Suppressor macrophage treated with lipopolysaccharide for 1 hour (primary cell): ENCODE data around the gene DDX24.

Experiments used
- DNase-seq, 3 donors: peaks; one replicate each; pipeline ENCODE4 v3.0.0-alpha.2; 2020 to 2022

DDX24 gene, protein sequence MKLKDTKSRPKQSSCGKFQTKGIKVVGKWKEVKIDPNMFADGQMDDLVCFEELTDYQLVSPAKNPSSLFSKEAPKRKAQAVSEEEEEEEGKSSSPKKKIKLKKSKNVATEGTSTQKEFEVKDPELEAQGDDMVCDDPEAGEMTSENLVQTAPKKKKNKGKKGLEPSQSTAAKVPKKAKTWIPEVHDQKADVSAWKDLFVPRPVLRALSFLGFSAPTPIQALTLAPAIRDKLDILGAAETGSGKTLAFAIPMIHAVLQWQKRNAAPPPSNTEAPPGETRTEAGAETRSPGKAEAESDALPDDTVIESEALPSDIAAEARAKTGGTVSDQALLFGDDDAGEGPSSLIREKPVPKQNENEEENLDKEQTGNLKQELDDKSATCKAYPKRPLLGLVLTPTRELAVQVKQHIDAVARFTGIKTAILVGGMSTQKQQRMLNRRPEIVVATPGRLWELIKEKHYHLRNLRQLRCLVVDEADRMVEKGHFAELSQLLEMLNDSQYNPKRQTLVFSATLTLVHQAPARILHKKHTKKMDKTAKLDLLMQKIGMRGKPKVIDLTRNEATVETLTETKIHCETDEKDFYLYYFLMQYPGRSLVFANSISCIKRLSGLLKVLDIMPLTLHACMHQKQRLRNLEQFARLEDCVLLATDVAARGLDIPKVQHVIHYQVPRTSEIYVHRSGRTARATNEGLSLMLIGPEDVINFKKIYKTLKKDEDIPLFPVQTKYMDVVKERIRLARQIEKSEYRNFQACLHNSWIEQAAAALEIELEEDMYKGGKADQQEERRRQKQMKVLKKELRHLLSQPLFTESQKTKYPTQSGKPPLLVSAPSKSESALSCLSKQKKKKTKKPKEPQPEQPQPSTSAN

GRCh38 chr14:94080621-94081385 lies at the start of gene DDX24, which contains the start of gene IFI27L1:
TSS of gene DDX24 (minus strand) at chr14:94081202. CDS start at chr14:94079742, 1,460 bp downstream.
TSS of gene IFI27L1 (plus strand) at chr14:94081310. CDS start at chr14:94096938, 15,628 bp downstream.
- DNase-seq, result peak; percentile 96 to 98 (median 97)

DNA sequence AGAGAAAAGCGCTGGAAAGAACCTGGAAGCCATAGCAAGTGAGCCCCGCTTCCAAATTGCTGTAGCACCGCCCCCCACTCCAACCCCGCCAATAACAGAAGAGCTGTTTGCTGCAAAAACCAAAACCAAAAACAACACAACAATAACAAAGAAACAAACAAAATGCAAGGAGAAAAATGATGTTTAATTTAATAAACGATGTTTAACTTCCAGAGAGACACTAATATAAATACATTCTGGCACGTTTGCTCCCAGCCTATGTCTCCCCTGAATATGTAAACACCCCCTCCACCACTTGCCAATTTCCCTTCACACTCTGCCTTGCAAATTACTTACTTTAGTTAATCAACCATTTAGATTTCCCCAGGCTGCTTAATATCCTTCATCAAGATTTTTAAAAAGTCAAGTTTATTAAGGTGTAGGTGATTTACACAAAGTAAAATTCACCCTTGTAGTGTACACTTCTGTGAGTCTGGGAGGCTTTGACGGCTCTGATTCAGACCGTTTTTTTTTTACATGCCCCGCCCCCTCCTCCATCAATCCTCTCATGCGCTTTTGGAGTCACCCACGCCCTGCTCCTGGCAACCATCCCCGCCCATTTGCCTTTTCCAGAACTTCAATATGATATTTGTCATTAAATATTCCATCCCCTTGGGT lies 48.9 kb upstream of the DDX24 start:
- peak; percentile 76 to 84 (median 83) for DNase-seq

DNA sequence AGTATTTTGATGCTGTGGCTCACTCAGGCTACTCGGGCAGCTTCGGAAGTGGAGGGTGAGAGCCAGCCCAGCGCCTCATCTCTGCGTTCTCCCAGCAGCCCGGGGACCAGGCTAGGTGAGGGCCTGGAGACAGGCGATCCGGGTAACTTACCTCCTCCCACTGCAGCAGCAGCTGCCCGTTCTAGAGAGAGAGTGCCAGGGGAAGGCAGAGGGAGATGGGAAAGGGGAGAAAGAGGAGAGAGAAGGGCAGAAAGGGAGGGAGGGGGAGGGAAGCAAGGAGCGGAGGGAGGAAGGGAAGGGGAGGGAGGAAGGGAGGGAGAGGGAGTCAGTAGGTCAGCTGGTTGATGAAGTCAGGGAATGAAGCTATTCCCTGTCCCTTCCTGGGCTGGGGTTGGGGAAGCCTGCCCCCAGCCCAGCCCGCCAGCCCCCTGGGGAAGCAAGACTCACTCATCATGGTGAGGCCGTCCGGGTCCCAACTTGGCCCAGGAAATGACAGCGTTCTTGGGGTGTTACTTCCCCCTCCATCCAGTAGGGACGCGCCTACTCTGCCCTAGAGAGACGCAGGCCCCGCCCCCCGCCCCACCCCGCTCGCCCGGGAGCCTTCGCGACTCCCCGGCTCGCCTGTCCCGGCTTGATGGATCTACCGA lies 48.2 kb upstream of the DDX24 start, which contains the start of gene IFI27L2:
Gene IFI27L2 (minus strand): TSS at position 494 of the 647 bp plus-strand sequence. CDS start 40 bp downstream, at position 454.
- peak; percentile 83 to 93 (median 88) for DNase-seq

- DNase-seq, result no peak
Measured at GRCh38 chr14:94128216-94128839, 47.3 kb upstream of the DDX24 start.

- no peak for DNase-seq
Measured at GRCh38 chr14:94127330-94127729, 46.3 kb upstream of the DDX24 start.

GRCh38 chr14:94126800-94127199 lies 45.8 kb upstream of the DDX24 start:
- DNase-seq, result no peak

DNA sequence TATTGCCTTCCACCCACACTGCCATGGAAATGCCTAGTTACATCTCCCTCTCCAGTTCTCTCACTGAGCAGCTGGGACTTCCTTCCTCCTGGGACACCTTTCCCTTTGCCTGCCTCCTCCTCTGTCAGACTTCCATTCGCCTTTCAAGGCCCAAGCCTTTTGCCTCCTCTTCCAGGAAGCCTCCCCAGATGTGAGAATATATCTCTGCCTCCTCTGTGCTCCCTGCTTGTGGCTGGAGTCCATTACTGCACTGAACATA lies 45.3 kb upstream of the DDX24 start:
- DNase-seq, result no peak

- DNase-seq, result no peak
Measured at GRCh38 chr14:94125659-94126418, 44.8 kb upstream of the DDX24 start.

DNA sequence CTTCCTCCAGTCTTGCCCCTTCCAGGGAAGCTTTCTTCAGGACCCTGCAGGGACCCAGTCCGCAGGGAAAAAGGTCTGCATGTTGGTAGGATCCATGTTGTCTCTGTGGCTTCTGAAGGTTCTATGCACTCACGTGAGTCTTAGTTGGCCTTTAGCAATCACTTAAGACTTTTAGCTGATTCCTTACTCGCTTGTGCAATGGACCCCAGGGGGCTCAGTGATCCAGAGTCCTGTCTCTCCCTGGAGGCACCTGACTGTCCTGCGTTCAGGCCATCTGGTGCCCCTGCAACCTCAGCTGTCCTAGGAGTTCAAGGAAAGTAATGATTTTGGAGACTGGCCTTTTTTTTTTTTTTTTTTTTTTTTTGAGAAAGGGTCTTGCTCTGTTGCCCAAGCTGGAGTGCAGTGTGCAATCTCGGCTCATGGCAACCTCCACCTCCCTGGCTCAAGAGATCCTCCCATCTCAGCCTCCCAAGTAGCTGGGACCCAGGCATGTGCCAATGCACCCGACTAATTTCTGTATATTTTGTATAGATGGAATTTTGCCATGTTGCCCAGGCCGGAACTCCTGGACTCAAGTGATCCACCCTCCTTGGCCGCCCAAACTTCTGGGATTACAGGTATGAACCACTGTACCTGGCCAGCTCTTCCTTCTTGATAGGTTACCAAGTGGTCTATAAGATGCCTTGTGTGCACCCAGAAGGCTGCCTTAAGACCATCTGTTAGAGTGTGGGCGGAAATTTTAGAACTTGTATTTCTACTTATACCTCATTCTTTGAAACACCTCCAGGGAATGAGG lies 43.8 kb upstream of the DDX24 start:
- DNase-seq, result no peak

DNA sequence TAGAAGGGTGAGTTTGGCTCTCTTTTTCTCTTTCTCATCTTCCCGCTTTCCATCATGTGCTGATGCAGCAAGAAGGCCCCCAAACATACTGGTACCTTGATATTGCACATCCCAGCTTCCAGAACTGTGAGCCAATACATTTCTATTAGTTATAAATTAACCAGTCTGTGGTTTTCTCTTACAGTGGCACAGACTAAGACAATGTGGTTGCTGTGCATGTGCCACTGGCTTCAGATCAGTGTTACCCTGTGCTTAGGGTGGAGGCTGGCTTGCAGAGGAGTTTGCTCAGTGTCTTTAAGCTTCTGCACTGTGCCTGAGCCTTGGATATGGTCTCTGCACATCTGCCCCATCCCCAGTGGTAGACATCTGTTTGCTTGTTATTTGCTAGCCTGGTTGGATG lies 42.9 kb upstream of the DDX24 start:
- DNase-seq, result no peak

DNA sequence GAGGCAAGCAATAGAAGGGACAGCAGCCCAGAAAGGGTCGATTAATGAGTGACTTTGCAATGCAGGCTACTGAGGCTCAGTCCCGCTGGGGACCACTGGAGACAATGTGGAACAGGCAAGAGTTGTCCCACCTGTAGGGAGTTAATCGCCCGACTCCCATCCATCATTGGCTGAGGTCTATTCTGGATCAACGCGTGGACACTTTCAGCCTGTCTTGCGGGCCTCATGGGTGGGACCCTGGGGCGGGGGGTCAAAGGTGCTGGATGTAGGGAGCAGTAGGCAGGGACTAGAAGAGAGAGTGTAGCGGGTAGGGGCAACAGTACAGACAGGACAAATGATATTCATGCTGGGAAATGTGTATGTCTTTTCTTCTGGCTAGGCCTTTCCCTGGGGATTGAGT lies 42.3 kb upstream of the DDX24 start:
- no peak for DNase-seq

DNA sequence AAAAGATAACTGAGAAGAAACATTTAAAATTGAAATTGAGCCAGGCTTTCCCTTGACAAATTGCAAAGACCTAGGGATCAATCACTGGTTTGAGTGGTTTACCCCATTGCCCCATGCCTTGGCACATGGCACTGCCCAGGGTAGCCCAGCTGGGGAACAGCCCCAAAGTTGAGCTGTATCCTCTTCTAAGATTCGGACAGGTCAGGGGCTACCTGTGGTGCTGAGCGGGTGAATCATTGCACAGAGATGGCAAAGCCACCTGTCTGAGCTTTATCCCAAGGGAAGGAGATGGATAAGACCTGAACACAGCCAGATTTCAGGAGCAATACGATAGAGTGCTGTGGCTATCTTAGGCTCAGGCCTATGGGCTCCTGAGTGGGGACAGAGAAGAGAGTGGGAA lies 41.4 kb upstream of the DDX24 start:
- no peak for DNase-seq

- no peak for DNase-seq
Measured at GRCh38 chr14:94121485-94121884, 40.5 kb upstream of the DDX24 start.

- DNase-seq, result no peak
Measured at GRCh38 chr14:94120667-94121340, 39.8 kb upstream of the DDX24 start.

DNA sequence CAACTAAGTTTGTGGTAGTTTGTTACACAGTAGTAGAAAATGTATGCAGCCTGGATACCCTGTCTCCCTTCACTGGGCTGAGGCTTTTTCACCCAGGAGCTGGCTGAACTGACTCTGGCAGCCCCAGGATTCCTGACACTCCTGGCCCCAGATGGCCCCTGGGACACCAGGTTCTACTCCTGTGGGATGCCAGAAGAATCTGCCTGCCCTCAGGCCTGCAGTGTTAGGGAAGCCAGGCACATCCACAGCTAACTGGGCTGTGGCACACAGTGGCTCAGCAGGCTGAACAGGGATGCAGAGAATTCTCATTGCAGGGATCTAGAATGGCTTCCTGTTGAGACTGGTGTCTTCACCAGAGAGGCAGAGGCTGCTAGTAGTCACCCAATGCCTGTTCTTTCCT lies 38.1 kb upstream of the DDX24 start:
- DNase-seq, result no peak

DNA sequence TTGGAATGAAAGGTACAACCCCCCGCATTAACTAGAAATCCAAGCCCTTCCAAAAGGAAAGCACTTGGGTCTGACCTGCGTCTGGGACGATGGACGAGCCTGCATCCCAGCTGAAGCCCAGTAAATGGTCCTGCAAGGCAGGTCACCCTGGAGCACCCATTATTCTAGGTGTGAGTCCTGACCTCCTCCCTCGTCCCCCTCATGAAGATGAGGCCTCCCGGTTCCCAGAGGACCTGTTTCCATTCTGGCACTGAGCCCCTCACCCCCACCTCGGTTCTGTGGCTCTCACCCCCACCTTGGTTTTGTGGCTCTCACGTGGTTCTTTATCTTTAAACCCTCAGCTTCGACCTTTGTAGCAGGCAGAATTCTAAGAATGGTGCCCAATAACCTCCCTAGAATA lies 36.9 kb upstream of the DDX24 start:
- DNase-seq, result no peak

DNA sequence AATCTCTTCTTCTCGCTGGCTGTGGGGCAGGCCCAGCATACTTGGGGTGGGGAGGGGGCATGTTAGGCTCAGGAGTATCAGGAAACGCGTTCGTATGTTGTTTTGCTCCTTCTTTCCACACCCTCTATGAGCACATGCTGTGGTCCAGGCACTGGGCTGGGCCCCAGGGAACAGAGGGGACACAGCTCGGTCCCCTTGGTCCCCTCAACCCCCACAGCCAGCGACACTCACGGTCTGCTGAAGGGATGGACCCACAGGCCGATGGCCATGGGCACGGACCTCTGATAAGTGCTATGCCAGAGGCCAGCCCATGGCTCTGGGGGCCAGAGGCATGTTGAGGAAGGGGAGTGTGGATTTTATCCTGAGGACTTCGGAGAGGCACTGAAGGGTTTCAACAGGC lies 35.7 kb upstream of the DDX24 start:
- no peak for DNase-seq

DNA sequence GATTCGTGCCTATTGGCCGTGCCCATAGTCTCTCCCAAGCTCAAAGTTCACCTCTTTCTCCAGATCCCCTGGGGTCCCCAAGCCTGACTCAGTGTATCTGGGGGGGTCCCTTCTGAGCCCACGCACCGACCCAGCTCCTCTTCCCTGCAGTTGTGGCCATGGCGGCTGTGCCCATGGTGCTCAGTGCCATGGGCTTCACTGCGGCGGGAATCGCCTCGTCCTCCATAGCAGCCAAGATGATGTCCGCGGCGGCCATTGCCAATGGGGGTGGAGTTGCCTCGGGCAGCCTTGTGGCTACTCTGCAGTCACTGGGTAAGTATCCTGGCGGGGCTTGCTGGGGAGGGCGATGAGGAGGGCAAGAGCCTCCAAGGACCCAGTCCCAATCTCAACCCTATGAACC lies 34.6 kb upstream of the DDX24 start:
- no peak for DNase-seq

GRCh38 chr14:94115058-94115591 lies 34.1 kb upstream of the DDX24 start:
- peak; percentile 18 to 26 (median 21) for DNase-seq
